Caco-2 (cell line): ENCODE data around the gene NKAIN4. TPM values are rescaled to one million over a fixed set of nuclear protein-coding genes. Genes with fewer than 3 reads are reported as not detected.

Source experiments
- BruUV-seq: library from RNA; stranded (reverse); fragments of 400-500 nt; replicated peaks from 2 replicates; lab custom pipeline; 2021; lab: Mats Ljungman, UMichigan
- CTCF ChIA-PET: fragments of 300-600 bp; sonication (Branson Sonifier 250); formaldehyde crosslinking; loops from one replicate; lab custom pipeline; 2022; ENCODE audit warnings: antibody characterized with exemption; lab: Charles Lee
- POLR2A ChIA-PET: fragments of 300-600 bp; sonication (Branson Sonifier 250); formaldehyde crosslinking; loops from one replicate; lab custom pipeline; 2022; ENCODE audit warnings: antibody characterized with exemption; lab: Charles Lee
- DNase-seq, 2 experiments: peaks; one replicate each; pipeline versions ENCODE4 v3.0.0 to v3.0.0-alpha.2; 2020 to 2022
- H3K27me3 ChIP-seq: replicated peaks from 2 replicates; pipeline ENCODE4 v1.6.0; 2011; ENCODE audit warnings: low read length; ENCODE audit not compliant: control insufficient read depth, insufficient read depth
- H3K36me3 ChIP-seq: 2 replicates; pipeline ENCODE4 v1.5.1; 2011; ENCODE audit warnings: low read length; ENCODE audit not compliant: control insufficient read depth, insufficient read depth
- H3K4me1 ChIP-seq: fragments of 250-450 bp; sonication (Bioruptor Pico); 2 replicates; pipeline ENCODE4 v1.5.1; 2020; ENCODE audit warnings: mild to moderate bottlenecking
- H3K4me3 ChIP-seq: 2 replicates; pipeline ENCODE4 v1.5.1; 2011; ENCODE audit warnings: low read depth, mild to moderate bottlenecking, control low read depth, low read length
- H3K9me3 ChIP-seq: fragments of 250-450 bp; sonication (Bioruptor Pico); 2 replicates; pipeline ENCODE4 v1.5.1; 2020; ENCODE audit warnings: mild to moderate bottlenecking, moderate library complexity
- H3K27ac Mint-ChIP-seq: one replicate; pipeline ENCODE4 v1.8.0; 2022; ENCODE audit warnings: mixed read lengths; ENCODE audit not compliant: unreplicated experiment
- H3K27me3 Mint-ChIP-seq: one replicate; pipeline ENCODE4 v1.8.0; 2022; ENCODE audit warnings: mixed read lengths; ENCODE audit not compliant: insufficient read depth, unreplicated experiment
- H3K36me3 Mint-ChIP-seq: one replicate; pipeline ENCODE4 v1.8.0; 2022; ENCODE audit warnings: mild to moderate bottlenecking, mixed read lengths; ENCODE audit not compliant: insufficient read depth, unreplicated experiment
- H3K4me1 Mint-ChIP-seq: one replicate; pipeline ENCODE4 v1.8.0; 2022; ENCODE audit warnings: low read depth, mixed read lengths; ENCODE audit not compliant: unreplicated experiment
- H3K4me3 Mint-ChIP-seq: one replicate; pipeline ENCODE4 v1.8.0; 2022; ENCODE audit warnings: mild to moderate bottlenecking, moderate library complexity, mixed read lengths; ENCODE audit not compliant: unreplicated experiment
- H3K9me3 Mint-ChIP-seq: one replicate; pipeline ENCODE4 v1.8.0; 2022; ENCODE audit warnings: mixed read lengths; ENCODE audit not compliant: unreplicated experiment
- CTCF ChIP-seq, 2 experiments: fragments of 200-600 bp in 1 of 2; IDR thresholded peaks; 1 replicate in 1 of 2; 2 replicates in 1 of 2; pipeline versions ENCODE4 v1.5.1 to v1.8.0; 2011 to 2022; ENCODE audit warnings: antibody characterized with exemption in 1 of 2, control low read depth in 1 of 2, inconsistent platforms in 1 of 2, low read depth in 1 of 2, low read length in 1 of 2, mild to moderate bottlenecking in 1 of 2, moderate library complexity in 1 of 2; ENCODE audit not compliant: insufficient read depth in 1 of 2, severe bottlenecking in 1 of 2, unreplicated experiment in 1 of 2
- intact Hi-C: fragments of 100-400 bp; cut with micrococcal nuclease; formaldehyde crosslinking; loops from one replicate; pipeline ENCODE4 v1.10.0; 2022; ENCODE audit not compliant: unreplicated experiment
- total RNA-seq: library from RNA; stranded (reverse); gene quantifications from 2 replicates; pipeline ENCODE4 v1.2.3, GENCODE V29; 2022

Gene NKAIN4
- total RNA-seq, 1 experiment from 2014 or later, result 2.7 TPM

- no peak for DNase-seq
- POLR2A ChIA-PET, result no interaction called here
- H3K27me3 Mint-ChIP-seq, result no peaks in the 10 kb centered on the region
- H3K27ac Mint-ChIP-seq, result peak overlapping the region; percentile 60
- peaks cover 100% of the 10 kb centered on the region for H3K36me3 Mint-ChIP-seq
- H3K9me3 ChIP-seq, result no peaks in the 10 kb centered on the region
- peaks cover 30% of the 10 kb centered on the region for H3K4me1 Mint-ChIP-seq
- H3K36me3 ChIP-seq, result peaks cover 8% of the 10 kb centered on the region
- CTCF ChIA-PET, result no interaction called here
- H3K9me3 Mint-ChIP-seq, result no peaks in the 10 kb centered on the region
- TF ChIP-seq CTCF (IDR thresholded peaks at IDR 0.05; ENCODE audit: insufficient read depth in 1 of 2, low read depth in 1 of 2, low read length in 1 of 2, severe bottlenecking in 1 of 2, unreplicated experiment in 1 of 2), result no peak
- H3K4me3 ChIP-seq, result no peak overlapping the region
- H3K4me1 ChIP-seq, result peaks cover under 1% of the 10 kb centered on the region; the same call in 1 of the 2 replicates
- no peaks in the 10 kb centered on the region for H3K27me3 ChIP-seq
- H3K4me3 Mint-ChIP-seq, result no peak overlapping the region
- intact Hi-C loops, result no loop called here
- BruUV-seq, result no TSS peak
Measured at GRCh38 chr20:63206878-63207277, 47.4 kb downstream of the NKAIN4 start.

GRCh38 chr20:63205896-63206295 is 48.4 kb downstream of the NKAIN4 start:
- Histone ChIP-seq H3K36me3 (peaks cover 8% of the 10 kb centered on the region), H3K4me3 (no peak overlapping the region), H3K4me1 (no peaks in the 10 kb centered on the region), H3K9me3 (no peaks in the 10 kb centered on the region), H3K27me3 (no peaks in the 10 kb centered on the region)
- H3K36me3 Mint-ChIP-seq, result peaks cover 100% of the 10 kb centered on the region
- no peaks in the 10 kb centered on the region for H3K27me3 Mint-ChIP-seq
- ChIA-PET CTCF (interaction anchor here (0.7 kb wide), 1 partner anchor 90 kb away, joined by 5 read pairs; no protein-coding TSS in a partner anchor), POLR2A (no interaction called here)
- H3K4me3 Mint-ChIP-seq, result no peak overlapping the region
- peak overlapping the region; percentile 60 for H3K27ac Mint-ChIP-seq
- H3K9me3 Mint-ChIP-seq, result no peaks in the 10 kb centered on the region
- no peak for DNase-seq
- peaks cover 31% of the 10 kb centered on the region for H3K4me1 Mint-ChIP-seq
- intact Hi-C loops, result no loop called here
- no peak for TF ChIP-seq CTCF (IDR thresholded peaks at IDR 0.05; ENCODE audit: insufficient read depth in 1 of 2, low read depth in 1 of 2, low read length in 1 of 2, severe bottlenecking in 1 of 2, unreplicated experiment in 1 of 2)
- no TSS peak for BruUV-seq

- no peak overlapping the region for H3K4me3 ChIP-seq
- Mint-ChIP-seq H3K27me3 (no peaks in the 10 kb centered on the region), H3K9me3 (no peaks in the 10 kb centered on the region), H3K4me3 (no peak overlapping the region), H3K27ac (peak overlapping the region; percentile 41), H3K36me3 (peaks cover 100% of the 10 kb centered on the region), H3K4me1 (peaks cover 33% of the 10 kb centered on the region)
- H3K36me3 ChIP-seq, result peaks cover 9% of the 10 kb centered on the region
- DNase-seq, result no peak
- H3K27me3 ChIP-seq, result no peaks in the 10 kb centered on the region
- CTCF ChIA-PET, result interaction anchor here (0.7 to 1.5 kb wide), 3 partner anchors 10 to 21 kb away, joined by 3 to 4 read pairs (median 3); no protein-coding TSS in a partner anchor
- no peaks in the 10 kb centered on the region for H3K9me3 ChIP-seq
- intact Hi-C loops, result no loop called here
- no TSS peak for BruUV-seq
- no peak for TF ChIP-seq CTCF (IDR thresholded peaks at IDR 0.05; ENCODE audit: insufficient read depth in 1 of 2, low read depth in 1 of 2, low read length in 1 of 2, severe bottlenecking in 1 of 2, unreplicated experiment in 1 of 2)
- no peaks in the 10 kb centered on the region for H3K4me1 ChIP-seq
- POLR2A ChIA-PET, result interaction anchor here (0.7 kb wide), 1 partner anchor 11 kb away, joined by 3 read pairs; no protein-coding TSS in a partner anchor
Measured at GRCh38 chr20:63204362-63204761, 49.9 kb downstream of the NKAIN4 start.
